Measurements from ENCODE around the gene JAK1.

DNA sequence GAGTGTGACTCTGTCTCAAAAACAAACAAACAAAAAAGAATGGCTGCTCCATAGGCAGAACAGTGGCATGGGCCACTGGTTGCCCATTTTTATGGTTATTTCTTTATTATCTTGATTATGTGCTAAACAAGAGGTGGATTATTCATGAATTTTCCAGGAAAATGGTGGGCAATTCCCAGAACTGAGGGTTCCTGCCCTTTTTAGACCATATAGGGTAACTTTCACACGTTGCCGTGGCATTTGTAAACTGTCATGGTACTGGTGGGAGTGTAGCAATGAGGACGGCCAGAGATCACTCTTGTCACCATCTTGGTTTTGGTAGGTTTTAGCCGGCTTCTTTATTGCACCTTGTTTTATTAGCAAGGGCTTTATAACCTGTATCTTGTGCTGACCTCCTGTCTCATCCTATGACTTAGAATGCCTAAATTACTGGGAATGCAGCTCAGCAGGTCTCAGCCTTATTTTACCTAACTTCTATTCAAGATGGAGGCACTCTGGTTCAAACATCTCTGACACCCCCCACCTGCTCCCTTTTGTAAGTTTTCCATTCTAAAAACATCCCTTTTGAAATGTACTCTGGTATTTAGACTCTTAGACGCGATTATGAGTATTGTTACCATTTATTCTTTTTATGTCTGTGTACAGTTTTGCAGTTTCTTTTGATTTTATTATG lies 164.4 kb downstream of the JAK1 start:
- no peak for TF ChIP-seq EZH2 (IDR thresholded peaks at IDR 0.05; ENCODE audit: low read length, unreplicated experiment)
- no peak for TF ChIP-seq CTCF (conservative IDR thresholded peaks at IDR 0.05; ENCODE audit: low read depth, low read length)
- no peak for TF ChIP-seq EZH2phosphoT487 (IDR thresholded peaks at IDR 0.05; ENCODE audit: borderline replicate concordance, low read length)

All from PC-3 (cell line).